ENCODE results near the gene HOXC10.

Gene HOXC10

GRCh38 chr12:53950789-53951576, 34.0 kb upstream of the HOXC10 start:
- DNase-seq, result no peak

GRCh38 chr12:53951577-53952334, 33.2 kb upstream of the HOXC10 start:
- DNase-seq, result no peak

GRCh38 chr12:53952335-53952694, 32.6 kb upstream of the HOXC10 start:
- DNase-seq, result no peak

- no peak for DNase-seq
These were observed 31.8 kb upstream of the HOXC10 start for GRCh38 chr12:53952871-53953734.

- DNase-seq, result no peak
These were observed 30.9 kb upstream of the HOXC10 start for GRCh38 chr12:53953831-53954693.

- no peak for DNase-seq
These were observed 30.3 kb upstream of the HOXC10 start, which contains the start of gene HOXC12 for GRCh38 chr12:53954694-53955035. Gene HOXC12, plus strand, starts transcription at chr12:53954903. Its CDS starts 27 bp downstream, at chr12:53954930.

- DNase-seq, result no peak
These were observed 29.7 kb upstream of the HOXC10 start for GRCh38 chr12:53955036-53955775.

GRCh38 chr12:53955776-53956250, 29.1 kb upstream of the HOXC10 start:
- DNase-seq, result no peak

GRCh38 chr12:53956251-53956887, 28.6 kb upstream of the HOXC10 start:
- DNase-seq, result no peak

- no peak for DNase-seq
These were observed 27.9 kb upstream of the HOXC10 start for GRCh38 chr12:53956914-53957536.

- DNase-seq, result no peak
These were observed 26.8 kb upstream of the HOXC10 start for GRCh38 chr12:53958128-53958527.

GRCh38 chr12:53959314-53959713, 25.6 kb upstream of the HOXC10 start:
- DNase-seq, result no peak

- no peak for DNase-seq
These were observed 24.5 kb upstream of the HOXC10 start for GRCh38 chr12:53960187-53961024.

GRCh38 chr12:53961025-53961761, 23.8 kb upstream of the HOXC10 start:
- DNase-seq, result no peak

GRCh38 chr12:53963005-53963404, 21.9 kb upstream of the HOXC10 start:
- no peak for DNase-seq

GRCh38 chr12:53963434-53964314, 21.3 kb upstream of the HOXC10 start:
- DNase-seq, result no peak

GRCh38 chr12:53964315-53964713, 20.6 kb upstream of the HOXC10 start:
- DNase-seq, result no peak
